NB4 (cell line): ENCODE data around the gene TJAP1.

ENCODE experiments used
- DNase-seq: peaks from one replicate; pipeline ENCODE4 v3.0.0; 2010; ENCODE audit warnings: low read depth
- H3K4me3 ChIP-seq: one replicate; pipeline ENCODE4 v1.5.1; 2011; ENCODE audit warnings: mild to moderate bottlenecking, low read depth, low read length, moderate library complexity
- MAX ChIP-seq: IDR thresholded peaks from 2 replicates; pipeline ENCODE4 v1.6.1; 2011; ENCODE audit warnings: low read depth, low read length
- MYC ChIP-seq: IDR thresholded peaks from 2 replicates; pipeline ENCODE4 v1.6.1; 2011; ENCODE audit warnings: low read depth, low read length
- POLR2A ChIP-seq: IDR thresholded peaks from 2 replicates; pipeline ENCODE4 v1.6.1; 2011; ENCODE audit warnings: mild to moderate bottlenecking; ENCODE audit not compliant: insufficient read length; ENCODE audit errors: extremely low read depth
- TF ChIP-seq, protein P1 (sequence below): IDR thresholded peaks from one replicate; pipeline ENCODE4 v1.5.1; 2012; ENCODE audit warnings: low read depth, low read length

Gene TJAP1

DNA sequence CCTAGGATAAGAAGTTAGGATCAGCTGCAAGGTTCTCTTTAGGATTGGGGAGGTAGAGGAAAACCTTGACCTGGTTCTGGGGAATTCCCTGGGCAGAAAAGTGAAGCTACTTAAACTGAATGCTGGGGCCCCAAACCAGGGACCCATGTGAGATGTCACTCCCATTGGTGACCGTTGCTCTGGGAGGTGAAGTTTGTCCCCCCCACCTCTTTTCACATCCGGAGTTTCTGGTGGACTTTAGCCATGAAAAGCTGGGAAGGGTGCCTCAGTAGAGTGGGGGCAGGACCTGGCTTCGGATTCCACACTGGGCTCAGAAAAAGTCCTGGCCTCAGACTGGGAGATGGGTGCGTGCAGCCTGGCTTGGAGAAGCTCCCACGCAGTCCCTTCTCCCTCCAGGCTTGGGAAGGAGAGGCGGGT is 13.2 kb downstream of the TJAP1 start:
- TF ChIP-seq POLR2A (no peak), MAX (no peak), MYC (no peak)
- TF ChIP-seq, protein P1, sequence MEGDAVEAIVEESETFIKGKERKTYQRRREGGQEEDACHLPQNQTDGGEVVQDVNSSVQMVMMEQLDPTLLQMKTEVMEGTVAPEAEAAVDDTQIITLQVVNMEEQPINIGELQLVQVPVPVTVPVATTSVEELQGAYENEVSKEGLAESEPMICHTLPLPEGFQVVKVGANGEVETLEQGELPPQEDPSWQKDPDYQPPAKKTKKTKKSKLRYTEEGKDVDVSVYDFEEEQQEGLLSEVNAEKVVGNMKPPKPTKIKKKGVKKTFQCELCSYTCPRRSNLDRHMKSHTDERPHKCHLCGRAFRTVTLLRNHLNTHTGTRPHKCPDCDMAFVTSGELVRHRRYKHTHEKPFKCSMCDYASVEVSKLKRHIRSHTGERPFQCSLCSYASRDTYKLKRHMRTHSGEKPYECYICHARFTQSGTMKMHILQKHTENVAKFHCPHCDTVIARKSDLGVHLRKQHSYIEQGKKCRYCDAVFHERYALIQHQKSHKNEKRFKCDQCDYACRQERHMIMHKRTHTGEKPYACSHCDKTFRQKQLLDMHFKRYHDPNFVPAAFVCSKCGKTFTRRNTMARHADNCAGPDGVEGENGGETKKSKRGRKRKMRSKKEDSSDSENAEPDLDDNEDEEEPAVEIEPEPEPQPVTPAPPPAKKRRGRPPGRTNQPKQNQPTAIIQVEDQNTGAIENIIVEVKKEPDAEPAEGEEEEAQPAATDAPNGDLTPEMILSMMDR: no peak
- H3K4me3 ChIP-seq: no peak overlapping the region

GRCh38 chr6:43491750-43492661 is 14.6 kb downstream of the TJAP1 start:
- no peak for DNase-seq
- TF ChIP-seq MYC (no peak), MAX (no peak), POLR2A (no peak)
- TF ChIP-seq, protein P1: no peak
- no peak overlapping the region for H3K4me3 ChIP-seq

More for the DNA sequence above, 13.2 kb downstream of the TJAP1 start:
- DNase-seq: no peak

DNA sequence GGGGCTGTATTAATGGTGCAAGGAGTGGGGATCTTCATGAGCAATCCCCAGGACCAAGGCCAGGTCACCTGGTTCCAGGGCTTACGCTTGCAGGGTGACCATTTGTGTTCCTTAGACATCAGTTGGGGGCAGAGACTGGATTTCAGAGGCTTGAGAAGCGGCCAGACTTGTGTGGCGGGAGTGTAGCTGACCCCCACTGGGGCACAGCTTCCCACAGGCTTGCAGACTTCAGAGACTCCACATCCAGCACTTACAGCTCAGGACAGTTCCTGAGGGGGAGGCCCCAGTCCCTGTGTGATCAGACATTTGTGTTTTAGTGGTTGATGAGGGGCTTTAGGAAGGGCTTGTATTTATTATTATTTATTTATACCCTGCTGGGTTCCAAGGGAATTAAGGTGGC is 15.3 kb downstream of the TJAP1 start:
- TF ChIP-seq, protein P1: no peak
- TF ChIP-seq MAX: no peak
- no peak for TF ChIP-seq MYC
- TF ChIP-seq POLR2A: no peak
- H3K4me3 ChIP-seq: no peak overlapping the region
- DNase-seq: no peak

GRCh38 chr6:43493230-43493629 is 15.9 kb downstream of the TJAP1 start:
- DNase-seq: no peak
- no peak overlapping the region for H3K4me3 ChIP-seq
- TF ChIP-seq, protein P1: no peak
- no peak for TF ChIP-seq POLR2A
- no peak for TF ChIP-seq MAX
- TF ChIP-seq MYC: no peak

- H3K4me3 ChIP-seq: no peak overlapping the region
- no peak for DNase-seq
- TF ChIP-seq, protein P1: no peak
- TF ChIP-seq POLR2A (no peak), MAX (no peak), MYC (no peak)
Measured at GRCh38 chr6:43493833-43494232, 16.5 kb downstream of the TJAP1 start.

DNA sequence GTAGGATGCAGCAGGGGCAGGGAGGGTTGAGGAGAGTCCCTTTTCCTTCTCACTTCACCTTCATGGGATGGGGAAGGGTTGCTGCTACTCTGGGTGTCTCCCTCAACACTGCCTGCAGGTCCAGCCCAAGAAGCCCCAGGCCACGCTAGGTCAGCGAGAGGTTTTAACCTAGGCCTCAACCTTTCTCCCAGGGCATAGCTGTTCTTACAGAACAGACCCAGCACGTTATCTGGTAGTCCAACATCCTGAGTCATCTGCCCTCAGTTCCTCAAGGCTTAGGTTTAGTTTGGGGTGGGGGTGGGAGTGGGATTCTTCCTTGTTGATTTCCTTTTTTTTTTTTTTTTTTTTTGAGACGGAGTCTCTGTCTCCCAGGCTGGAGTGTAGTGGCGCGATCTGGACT is 17.0 kb downstream of the TJAP1 start:
- TF ChIP-seq, protein P1: no peak
- TF ChIP-seq MYC (no peak), MAX (no peak), POLR2A (no peak)
- no peak overlapping the region for H3K4me3 ChIP-seq
- no peak for DNase-seq
